Left lung (tissue), 10 donors: ENCODE data around the gene DHRS3. TPM values are rescaled to one million over a fixed set of nuclear protein-coding genes. Genes with fewer than 3 reads are reported as not detected.

Source experiments
- ATAC-seq: fragments of 200-7000 bp; cut with Tn5 transposase; one replicate; pipeline ENCODE4 v1.9.1; 2020; ENCODE audit warnings: moderate library complexity
- DNase-seq, 4 donors: peaks; one replicate each; pipeline ENCODE4 v3.0.0-alpha.2; 2013 to 2020
- H3K27ac ChIP-seq, 2 donors: fragments of 200-600 bp; sonication (generic) in 1 of 2; one replicate each; pipeline versions ENCODE4 v1.5.0 to v1.8.0; 2020 to 2021
- H3K27me3 ChIP-seq, 2 donors: fragments of 200-600 bp; sonication (generic) in 1 of 2; one replicate each; pipeline versions ENCODE4 v1.5.0 to v1.8.0; 2020 to 2021
- H3K36me3 ChIP-seq, 2 donors: fragments of 200-600 bp; sonication (generic) in 1 of 2; one replicate each; pipeline versions ENCODE4 v1.5.0 to v1.8.0; 2020 to 2021
- H3K4me1 ChIP-seq, 2 donors: fragments of 200-600 bp; one replicate each; pipeline ENCODE4 v1.8.0; 2021
- H3K4me3 ChIP-seq, 2 donors: fragments of 200-600 bp; sonication (generic) in 1 of 2; one replicate each; pipeline versions ENCODE4 v1.5.0 to v1.8.0; 2020 to 2021; ENCODE audit warnings: mild to moderate bottlenecking in 1 of 2
- H3K9me3 ChIP-seq, 2 donors: fragments of 200-600 bp; sonication (generic) in 1 of 2; one replicate each; pipeline versions ENCODE4 v1.5.0 to v1.8.0; 2020 to 2021
- CTCF ChIP-seq, 2 donors: fragments of 200-600 bp; sonication (generic) in 1 of 2; IDR thresholded peaks; one replicate each; pipeline versions ENCODE4 v1.5.0 to v1.8.0; 2021; ENCODE audit warnings: antibody characterized with exemption in 2 of 2
- intact Hi-C, 2 donors: fragments of 100-400 bp; cut with DNase I; formaldehyde crosslinking; loops; one replicate each; pipeline versions ENCODE4 v1.11.2 to v1.14.2; 2022
- polyA plus RNA-seq, 6 donors: library from polyadenylated mRNA; unstranded; fragments of 120-200 nt; gene quantifications; one replicate each; pipeline ENCODE4 v1.2.1, GENCODE V29; 2013; ENCODE audit not compliant: insufficient read length in 6 of 6
- total RNA-seq, 2 donors: library from RNA; stranded (reverse); fragmentation: NEBNext Ultra II Directional; extraction: Animal tissue kit (Norgen Biotek cat#: 25700); gene quantifications; one replicate each; pipeline ENCODE4 v1.2.1, GENCODE V29; 2021
- donor health status: DM: no; HTN: yes; CAD: no.
- donor health status: DM: no; HTN: no; CAD: no.

Gene DHRS3
- total and polyA plus RNA-seq, 8 donors: 37.3 to 120 (median 43.7) TPM

DNA sequence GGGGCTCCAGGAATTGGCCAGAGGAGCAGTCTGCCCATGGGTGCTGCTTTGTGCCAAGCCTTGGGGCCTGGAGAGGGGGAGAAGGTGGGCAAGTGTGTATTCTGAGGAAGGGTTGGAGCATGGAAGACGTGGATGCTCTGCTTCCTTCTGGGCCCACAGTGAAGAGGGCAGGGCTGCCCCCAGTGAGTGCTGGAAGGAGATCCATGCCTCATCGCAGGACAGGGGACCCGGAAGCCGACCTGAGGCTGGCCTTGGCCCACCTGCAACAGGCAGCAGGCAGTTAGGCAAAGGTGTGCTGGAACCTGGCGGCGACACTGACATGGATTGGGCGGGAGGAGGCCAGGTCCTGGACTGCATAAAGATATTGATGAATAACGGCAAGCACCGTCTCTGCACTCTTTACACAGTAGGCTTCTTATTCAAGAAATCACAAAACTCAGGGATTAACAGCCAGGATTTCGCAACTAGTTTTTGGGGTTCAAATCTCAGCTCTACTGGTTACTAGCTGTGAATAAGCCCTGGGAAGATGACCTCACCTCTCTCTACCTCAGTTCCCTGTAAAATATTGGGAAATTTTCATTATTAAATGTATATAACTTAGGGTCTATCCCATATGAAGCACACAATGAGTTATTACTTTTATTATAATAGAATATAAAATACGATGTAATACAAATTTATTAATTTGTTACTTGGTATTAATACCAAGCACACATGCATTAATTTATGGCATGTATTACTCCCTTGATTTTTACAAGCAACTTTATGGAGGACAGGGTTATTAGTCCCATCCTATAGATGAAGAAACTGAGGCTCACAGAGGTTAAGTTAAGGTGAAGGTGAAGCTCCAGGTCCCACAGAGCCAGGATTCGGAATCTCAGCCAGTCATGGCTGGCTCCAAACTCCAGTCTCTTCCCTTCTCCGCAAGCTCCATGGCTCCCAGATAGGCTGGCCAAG, 62.3 kb downstream of the DHRS3 start:
- DNase-seq (peak in 2 of 4 donors; percentile 25 to 51), ATAC-seq (peak; percentile 2)
- Histone ChIP-seq H3K27me3 (no peaks in the 10 kb centered on the region), H3K27ac (peak overlapping the region; percentile 45 to 82), H3K4me3 (no peak overlapping the region), H3K36me3 (no peaks in the 10 kb centered on the region), H3K4me1 (peaks cover 3 to 11% of the 10 kb centered on the region in 2 donors), H3K9me3 (no peaks in the 10 kb centered on the region)
- intact Hi-C loops: no loop called here
- no peak for TF ChIP-seq CTCF (IDR thresholded peaks at IDR 0.05)

DNA sequence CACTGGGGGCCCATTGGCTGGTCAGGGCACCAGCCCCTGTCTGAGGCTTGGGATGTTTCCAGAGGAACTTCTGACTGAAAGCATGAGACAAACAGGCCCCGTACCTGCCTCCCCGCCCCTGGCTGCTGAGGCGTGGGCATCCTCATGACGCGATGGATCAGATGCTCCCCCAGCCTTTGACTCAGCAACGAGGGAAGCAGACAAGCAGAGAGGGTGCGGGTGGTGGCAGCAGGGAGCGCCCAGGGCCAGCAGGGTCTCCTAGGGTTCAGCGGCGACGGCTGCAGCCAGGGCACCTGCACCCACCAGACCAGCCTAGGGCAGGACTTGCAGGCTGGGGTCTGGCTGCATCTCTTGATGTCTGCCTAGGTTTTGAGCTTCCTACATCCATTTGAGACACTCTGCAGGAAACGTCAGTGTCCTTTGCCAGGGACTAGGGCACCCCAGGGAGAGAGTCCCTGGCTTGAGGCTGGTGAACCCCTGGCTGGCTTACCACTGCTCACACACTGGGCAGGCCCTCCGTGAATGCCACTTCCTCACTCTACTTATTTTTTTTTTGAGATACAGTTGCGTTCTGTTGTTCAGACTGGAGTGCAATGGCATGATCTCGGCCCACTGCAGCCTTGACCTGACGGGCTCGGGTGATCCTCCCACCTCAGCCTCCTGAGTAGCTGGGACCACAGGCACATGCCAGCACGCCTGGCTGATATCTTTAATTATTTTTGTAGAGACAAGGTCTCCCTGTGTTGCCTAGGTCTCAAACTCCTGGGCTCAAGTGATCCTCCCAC, 63.3 kb downstream of the DHRS3 start:
- no peak for TF ChIP-seq CTCF (IDR thresholded peaks at IDR 0.05)
- intact Hi-C loops: no loop called here
- H3K4me3 ChIP-seq: no peak overlapping the region
- DNase-seq (peak in 2 of 4 donors; percentile 25 to 61), ATAC-seq (no peak)
- H3K27me3 ChIP-seq: no peaks in the 10 kb centered on the region
- no peaks in the 10 kb centered on the region for H3K9me3 ChIP-seq
- H3K27ac ChIP-seq: no peak overlapping the region
- no peaks in the 10 kb centered on the region for H3K36me3 ChIP-seq
- peaks cover 4 to 11% of the 10 kb centered on the region in 2 donors for H3K4me1 ChIP-seq

- DNase-seq: peak in 1 of 4 donors; percentile 17
- no peak for ATAC-seq
- no peaks in the 10 kb centered on the region for H3K36me3 ChIP-seq
- H3K4me3 ChIP-seq: no peak overlapping the region
- no peak for TF ChIP-seq CTCF (IDR thresholded peaks at IDR 0.05)
- no peaks in the 10 kb centered on the region for H3K27me3 ChIP-seq
- H3K4me1 ChIP-seq: peaks cover 11% of the 10 kb centered on the region in 2 donors
- H3K9me3 ChIP-seq: no peaks in the 10 kb centered on the region
- intact Hi-C loops: no loop called here
- H3K27ac ChIP-seq: no peak overlapping the region
Observed at GRCh38 chr1:12553963-12554362, 64.0 kb downstream of the DHRS3 start.

GRCh38 chr1:12552951-12553921, 64.8 kb downstream of the DHRS3 start:
- peak in 2 of 4 donors; percentile 29 to 51 for DNase-seq
- Histone ChIP-seq H3K27ac (no peak overlapping the region), H3K36me3 (no peaks in the 10 kb centered on the region), H3K9me3 (no peaks in the 10 kb centered on the region), H3K4me1 (peaks cover 11 to 16% of the 10 kb centered on the region in 2 donors), H3K27me3 (no peaks in the 10 kb centered on the region), H3K4me3 (no peak overlapping the region)
- intact Hi-C loops: no loop called here
- TF ChIP-seq CTCF (IDR thresholded peaks at IDR 0.05): no peak
- no peak for ATAC-seq
